Activated T-helper 1 cell treated with anti-CD3 and anti-CD28 coated beads, Interleukin-12 subunit alpha, Interleukin-12 subunit beta, Interleukin-2, Interleukin-4 antibody, amounts not matched to agents 30 ng/mL and 10 ng/mL and 1 ng/mL, durations not matched to agents 14 hours and 24 hours and 36 hours (primary cell): Measurements from ENCODE around the gene KLK15. TPM values are rescaled to one million over a fixed set of nuclear protein-coding genes. Genes with fewer than 3 reads are reported as not detected.

Experiments used
- DNase-seq: peaks from one replicate; pipeline ENCODE4 v3.0.0; 2021; ENCODE audit warnings: low spot score
- H3K27ac Mint-ChIP-seq: one replicate; pipeline ENCODE4 v1.8.0; 2021; ENCODE audit warnings: mild to moderate bottlenecking, mixed read lengths
- H3K27me3 Mint-ChIP-seq: one replicate; pipeline ENCODE4 v1.8.0; 2022; ENCODE audit warnings: mild to moderate bottlenecking, moderate library complexity, mixed read lengths; ENCODE audit not compliant: insufficient read depth
- H3K36me3 Mint-ChIP-seq: one replicate; pipeline ENCODE4 v1.8.0; 2021; ENCODE audit warnings: low read depth, mixed read lengths
- H3K4me1 Mint-ChIP-seq: one replicate; pipeline ENCODE4 v1.8.0; 2021; ENCODE audit warnings: low read depth, mixed read lengths
- H3K4me3 Mint-ChIP-seq: one replicate; pipeline ENCODE4 v1.8.0; 2021; ENCODE audit warnings: mild to moderate bottlenecking, moderate library complexity, mixed read lengths
- H3K9me3 Mint-ChIP-seq: one replicate; pipeline ENCODE4 v1.8.0; 2021; ENCODE audit warnings: mixed read lengths
- intact Hi-C: fragments of 100-400 bp; cut with micrococcal nuclease; formaldehyde crosslinking; loops from one replicate; pipeline ENCODE4 v1.15.1; 2024
- total RNA-seq: library from RNA; stranded (reverse); gene quantifications from 2 replicates; pipeline ENCODE4 v1.2.3, GENCODE V29; 2022

KLK15 gene
- total RNA-seq, 1 donor from 2014 or later: not detected

GRCh38 chr19:50861010-50861409 lies 27.6 kb upstream of the KLK15 start:
- H3K36me3 Mint-ChIP-seq: no peaks in the 10 kb centered on the region
- no peak for DNase-seq
- no peaks in the 10 kb centered on the region for H3K4me1 Mint-ChIP-seq
- peaks cover 13% of the 10 kb centered on the region for H3K9me3 Mint-ChIP-seq
- H3K27ac Mint-ChIP-seq: no peak overlapping the region
- peaks cover 6% of the 10 kb centered on the region for H3K27me3 Mint-ChIP-seq
- intact Hi-C loops: no loop called here
- H3K4me3 Mint-ChIP-seq: no peak overlapping the region

DNA sequence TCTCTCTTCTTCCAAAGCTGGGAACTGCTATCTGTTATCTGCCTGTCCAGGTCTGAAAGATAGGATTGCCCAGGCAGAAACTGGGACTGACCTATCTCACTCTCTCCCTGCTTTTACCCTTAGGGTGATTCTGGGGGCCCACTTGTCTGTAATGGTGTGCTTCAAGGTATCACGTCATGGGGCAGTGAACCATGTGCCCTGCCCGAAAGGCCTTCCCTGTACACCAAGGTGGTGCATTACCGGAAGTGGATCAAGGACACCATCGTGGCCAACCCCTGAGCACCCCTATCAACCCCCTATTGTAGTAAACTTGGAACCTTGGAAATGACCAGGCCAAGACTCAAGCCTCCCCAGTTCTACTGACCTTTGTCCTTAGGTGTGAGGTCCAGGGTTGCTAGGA lies 26.5 kb upstream of the KLK15 start:
- intact Hi-C loops: no loop called here
- Mint-ChIP-seq H3K4me1 (no peaks in the 10 kb centered on the region), H3K4me3 (no peak overlapping the region), H3K36me3 (no peaks in the 10 kb centered on the region), H3K27ac (no peak overlapping the region), H3K9me3 (peaks cover 13% of the 10 kb centered on the region), H3K27me3 (peaks cover 12% of the 10 kb centered on the region)
- no peak for DNase-seq

GRCh38 chr19:50858886-50859285 lies 25.5 kb upstream of the KLK15 start:
- intact Hi-C loops: no loop called here
- H3K4me1 Mint-ChIP-seq: no peaks in the 10 kb centered on the region

GRCh38 chr19:50857366-50857765 lies 24.0 kb upstream of the KLK15 start:
- H3K27me3 Mint-ChIP-seq: peaks cover 12% of the 10 kb centered on the region
- intact Hi-C loops: no loop called here
- H3K36me3 Mint-ChIP-seq: no peaks in the 10 kb centered on the region
- DNase-seq: no peak
- H3K4me1 Mint-ChIP-seq: no peaks in the 10 kb centered on the region
- H3K4me3 Mint-ChIP-seq: no peak overlapping the region
- no peak overlapping the region for H3K27ac Mint-ChIP-seq
- peaks cover 13% of the 10 kb centered on the region for H3K9me3 Mint-ChIP-seq

More at GRCh38 chr19:50858886-50859285, 25.5 kb upstream of the KLK15 start:
- Mint-ChIP-seq H3K4me3 (no peak overlapping the region), H3K27ac (no peak overlapping the region), H3K27me3 (peaks cover 12% of the 10 kb centered on the region), H3K36me3 (no peaks in the 10 kb centered on the region), H3K9me3 (peaks cover 13% of the 10 kb centered on the region)
- DNase-seq: no peak

- DNase-seq: no peak
- Mint-ChIP-seq H3K27ac (no peak within 1 kb of the TSS), H3K9me3 (no peaks in the 10 kb centered on the region), H3K27me3 (peaks cover 15% of the 10 kb centered on the region), H3K4me1 (no peaks in the 10 kb centered on the region), H3K4me3 (no peak within 1 kb of the TSS), H3K36me3 (no peaks in the 10 kb centered on the region)
- intact Hi-C loops: no loop called here
These were observed 21.4 kb upstream of the KLK15 start, which contains the start of gene KLK3 for GRCh38 chr19:50854636-50855410. Gene KLK3 (plus strand): TSS chr19:50854915. CDS start chr19:50854956, 41 bp downstream.

DNA sequence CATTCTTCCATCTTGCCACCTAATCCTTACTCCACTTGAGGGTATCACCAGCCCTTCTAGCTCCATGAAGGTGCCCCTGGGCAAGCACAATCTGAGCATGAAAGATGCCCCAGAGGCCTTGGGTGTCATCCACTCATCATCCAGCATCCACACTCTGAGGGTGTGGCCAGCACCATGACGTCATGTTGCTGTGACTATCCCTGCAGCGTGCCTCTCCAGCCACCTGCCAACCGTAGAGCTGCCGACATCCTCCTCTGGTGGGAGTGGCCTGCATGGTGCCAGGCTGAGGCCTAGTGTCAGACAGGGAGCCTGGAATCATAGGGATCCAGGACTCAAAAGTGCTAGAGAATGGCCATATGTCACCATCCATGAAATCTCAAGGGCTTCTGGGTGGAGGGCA lies 18.2 kb upstream of the KLK15 start:
- Mint-ChIP-seq H3K9me3 (no peaks in the 10 kb centered on the region), H3K27ac (no peak overlapping the region), H3K4me1 (no peaks in the 10 kb centered on the region), H3K27me3 (peaks cover 9% of the 10 kb centered on the region), H3K4me3 (no peak overlapping the region), H3K36me3 (no peaks in the 10 kb centered on the region)
- DNase-seq: no peak
- intact Hi-C loops: no loop called here

DNA sequence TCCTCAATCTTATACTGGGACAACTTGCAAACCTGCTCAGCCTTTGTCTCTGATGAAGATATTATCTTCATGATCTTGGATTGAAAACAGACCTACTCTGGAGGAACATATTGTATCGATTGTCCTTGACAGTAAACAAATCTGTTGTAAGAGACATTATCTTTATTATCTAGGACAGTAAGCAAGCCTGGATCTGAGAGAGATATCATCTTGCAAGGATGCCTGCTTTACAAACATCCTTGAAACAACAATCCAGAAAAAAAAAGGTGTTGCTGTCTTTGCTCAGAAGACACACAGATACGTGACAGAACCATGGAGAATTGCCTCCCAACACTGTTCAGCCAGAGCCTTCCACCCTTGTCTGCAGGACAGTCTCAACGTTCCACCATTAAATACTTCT lies 17.4 kb upstream of the KLK15 start:
- Mint-ChIP-seq H3K27ac (no peak overlapping the region), H3K9me3 (no peaks in the 10 kb centered on the region), H3K36me3 (no peaks in the 10 kb centered on the region), H3K4me3 (no peak overlapping the region), H3K4me1 (no peaks in the 10 kb centered on the region), H3K27me3 (peaks cover 7% of the 10 kb centered on the region)
- no peak for DNase-seq
- intact Hi-C loops: no loop called here

GRCh38 chr19:50844296-50844935 lies 11.0 kb upstream of the KLK15 start:
- no peaks in the 10 kb centered on the region for H3K36me3 Mint-ChIP-seq
- intact Hi-C loops: no loop called here
- H3K4me3 Mint-ChIP-seq: no peak overlapping the region
- no peaks in the 10 kb centered on the region for H3K4me1 Mint-ChIP-seq
- no peak for DNase-seq
- H3K27ac Mint-ChIP-seq: no peak overlapping the region
- H3K27me3 Mint-ChIP-seq: peaks cover 15% of the 10 kb centered on the region
- no peaks in the 10 kb centered on the region for H3K9me3 Mint-ChIP-seq

DNA sequence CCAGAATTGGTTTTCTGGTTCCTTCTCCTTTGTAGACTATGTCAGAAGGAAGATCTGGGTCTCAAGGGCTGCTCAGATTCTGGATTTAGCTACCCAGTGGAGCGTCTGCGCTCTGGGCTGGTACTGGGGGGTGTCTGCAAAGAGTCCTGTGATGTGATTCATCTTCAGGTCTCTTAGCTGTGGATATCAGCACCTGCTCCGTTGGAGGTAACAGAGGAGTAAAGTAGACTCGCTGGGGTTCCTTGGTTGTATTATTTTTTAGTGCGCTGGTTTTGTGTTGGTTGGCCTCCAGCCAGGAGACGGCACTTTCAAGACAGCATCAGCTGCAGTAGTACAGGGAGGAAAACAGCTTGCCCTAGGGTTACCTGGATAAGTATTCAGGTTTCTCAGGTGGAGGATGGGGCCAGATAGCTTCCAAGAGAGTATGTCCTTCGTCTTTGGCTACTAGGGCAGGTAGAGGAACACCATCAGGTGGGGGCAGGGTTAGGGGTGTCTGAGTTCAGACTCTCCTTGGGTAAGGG lies 10.4 kb upstream of the KLK15 start:
- DNase-seq: no peak
- Mint-ChIP-seq H3K27ac (no peak overlapping the region), H3K36me3 (no peaks in the 10 kb centered on the region), H3K9me3 (no peaks in the 10 kb centered on the region), H3K4me1 (no peaks in the 10 kb centered on the region), H3K4me3 (no peak overlapping the region), H3K27me3 (peaks cover 15% of the 10 kb centered on the region)
- intact Hi-C loops: no loop called here

DNA sequence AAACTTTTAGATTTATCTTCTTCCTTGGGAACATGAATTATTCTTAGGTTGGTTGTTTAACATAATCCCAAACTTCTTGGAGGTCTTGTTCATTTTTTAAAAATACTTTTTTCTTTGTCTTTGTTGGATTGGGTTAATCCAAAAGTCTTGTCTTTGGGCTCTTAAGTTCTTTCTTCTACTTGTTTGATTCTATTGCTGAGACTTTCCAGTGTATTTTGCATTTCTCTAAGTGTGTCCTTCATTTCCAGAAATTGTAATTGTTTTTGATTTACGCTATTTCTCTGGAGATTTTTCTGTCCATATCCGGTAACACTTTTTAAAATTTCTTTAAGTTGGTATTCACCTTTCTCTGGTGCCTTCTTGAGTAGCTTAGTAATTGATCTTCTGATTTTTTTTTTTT lies 9.8 kb upstream of the KLK15 start:
- Mint-ChIP-seq H3K4me3 (no peak overlapping the region), H3K27me3 (peaks cover 17% of the 10 kb centered on the region), H3K36me3 (no peaks in the 10 kb centered on the region), H3K4me1 (peaks cover 2% of the 10 kb centered on the region), H3K27ac (no peak overlapping the region), H3K9me3 (no peaks in the 10 kb centered on the region)
- intact Hi-C loops: no loop called here
- DNase-seq: no peak

DNA sequence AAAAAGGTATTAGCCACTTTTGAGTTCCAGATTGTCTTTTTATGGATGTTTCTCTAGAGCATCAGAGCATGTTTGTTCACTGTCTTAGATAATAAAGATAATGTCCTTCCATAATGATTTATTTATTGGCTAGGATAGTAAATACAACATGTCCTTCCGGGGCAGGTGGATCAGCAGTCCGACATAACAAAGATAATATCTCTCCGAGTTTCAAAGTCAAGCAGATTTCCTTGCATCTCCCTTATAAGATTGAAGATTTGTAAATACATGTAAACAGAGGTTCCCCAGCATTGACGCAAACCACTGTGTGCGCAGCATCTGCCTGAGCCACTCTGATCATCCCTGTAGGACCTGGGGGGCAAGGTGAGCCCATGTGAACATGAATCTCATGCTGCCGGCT lies 8.8 kb upstream of the KLK15 start:
- no peak for DNase-seq
- intact Hi-C loops: no loop called here
- no peaks in the 10 kb centered on the region for H3K36me3 Mint-ChIP-seq
- H3K27ac Mint-ChIP-seq: no peak overlapping the region
- no peaks in the 10 kb centered on the region for H3K9me3 Mint-ChIP-seq
- peaks cover 19% of the 10 kb centered on the region for H3K27me3 Mint-ChIP-seq
- H3K4me1 Mint-ChIP-seq: peaks cover 5% of the 10 kb centered on the region
- no peak overlapping the region for H3K4me3 Mint-ChIP-seq

- H3K4me3 Mint-ChIP-seq: no peak overlapping the region
- H3K36me3 Mint-ChIP-seq: no peaks in the 10 kb centered on the region
- intact Hi-C loops: no loop called here
- no peak overlapping the region for H3K27ac Mint-ChIP-seq
- H3K4me1 Mint-ChIP-seq: peaks cover 16% of the 10 kb centered on the region
- no peaks in the 10 kb centered on the region for H3K9me3 Mint-ChIP-seq
- DNase-seq: no peak
- H3K27me3 Mint-ChIP-seq: peaks cover 19% of the 10 kb centered on the region
These were observed 6.6 kb upstream of the KLK15 start for GRCh38 chr19:50839712-50840655.
